GM12878 (cell line): ENCODE data around the gene RBM4. TPM values are rescaled to one million over a fixed set of nuclear protein-coding genes. Genes with fewer than 3 reads are reported as not detected.
A peak's percentile ranks its signal among the peaks of the same experiment; 100 is the strongest.

ENCODE experiments used
- ATAC-seq: fragments of 200-7000 bp; cut with Tn5 transposase; 3 replicates; pipeline ENCODE4 v1.9.1; 2020; ENCODE audit warnings: mild to moderate bottlenecking, moderate library complexity
- Bru-seq: library from RNA; stranded (reverse); fragments of 400-500 nt; gene quantifications from one replicate; lab custom pipeline; 2021; lab: Mats Ljungman, UMichigan
- BruChase-seq, 2 experiments: library from RNA; stranded (reverse); fragments of 400-500 nt; gene quantifications; one replicate each; lab custom pipeline; 2021; lab: Mats Ljungman, UMichigan
- BruUV-seq: library from RNA; stranded (reverse); fragments of 400-500 nt; replicated peaks from 2 replicates; lab custom pipeline; 2021; lab: Mats Ljungman, UMichigan
- CTCF ChIA-PET: fragments of 300-600 bp; sonication (Branson Sonifier 250); formaldehyde crosslinking; extraction: SDS; loops from one replicate; lab custom pipeline; 2021; ENCODE audit warnings: inconsistent platforms; lab: Yijun Ruan, JAX
- POLR2A ChIA-PET: fragments of 350-600 bp; formaldehyde crosslinking; extraction: SDS; loops from one replicate; lab custom pipeline; 2021; ENCODE audit warnings: inconsistent platforms; lab: Charles Lee
- RAD21 ChIA-PET: fragments of 300-600 bp; sonication (Branson Sonifier 250); formaldehyde crosslinking; loops from one replicate; lab custom pipeline; 2023; ENCODE audit warnings: antibody characterized with exemption; ENCODE audit not compliant: unreplicated experiment; lab: Charles Lee
- SMC1A ChIA-PET: fragments of 300-600 bp; sonication (Branson Sonifier 250); formaldehyde crosslinking; loops from one replicate; lab custom pipeline; 2023; ENCODE audit not compliant: unreplicated experiment, uncharacterized antibody; lab: Charles Lee
- DNase-seq: peaks from one replicate; pipeline ENCODE4 v3.0.0-alpha.2; 2011; ENCODE audit warnings: low read depth, low spot score
- FAIRE-seq: peaks from 3 replicates; lab custom pipeline; 2011; peaks lifted over from hg19 to GRCh38; lab: Jason Lieb, UNC
- H2AFZ ChIP-seq: 2 replicates; pipeline ENCODE4 v1.6.0; 2011; ENCODE audit warnings: low read depth, low read length, control low read depth; ENCODE audit not compliant: control insufficient read depth
- H3K27ac ChIP-seq: 2 replicates; pipeline ENCODE4 v1.5.1; 2011; ENCODE audit warnings: control low read depth; ENCODE audit not compliant: control insufficient read depth, insufficient read depth
- H3K27me3 ChIP-seq, 2 experiments: replicated peaks in 1 of 2; 2 replicates each; pipeline versions ENCODE4 v1.6.0 to v1.6.1; 2011; ENCODE audit warnings: low read length in 1 of 2; ENCODE audit not compliant: control insufficient read depth in 2 of 2, insufficient read depth in 2 of 2
- H3K36me3 ChIP-seq, 2 experiments: 2 replicates each; pipeline ENCODE4 v1.5.1; 2011; ENCODE audit warnings: low read length in 1 of 2; ENCODE audit not compliant: control insufficient read depth in 2 of 2, insufficient read depth in 2 of 2
- H3K4me1 ChIP-seq: 2 replicates; pipeline ENCODE4 v1.6.1; 2011; ENCODE audit warnings: mild to moderate bottlenecking, low read length, moderate library complexity, mixed read lengths; ENCODE audit not compliant: control insufficient read depth, insufficient read depth
- H3K4me2 ChIP-seq: 2 replicates; pipeline ENCODE4 v1.6.0; 2011; ENCODE audit warnings: control low read depth; ENCODE audit not compliant: control insufficient read depth, insufficient read depth
- H3K4me3 ChIP-seq: fragments of 200-600 bp; sonication (generic); 2 replicates; pipeline ENCODE4 v1.5.1; 2016
- H3K79me2 ChIP-seq: 2 replicates; pipeline ENCODE4 v1.6.0; 2011; ENCODE audit warnings: low read length; ENCODE audit not compliant: control insufficient read depth, insufficient read depth
- H3K9ac ChIP-seq: 2 replicates; pipeline ENCODE4 v1.8.0; 2011; ENCODE audit warnings: low read length, control low read depth, mixed read lengths; ENCODE audit not compliant: control insufficient read depth, insufficient read depth
- H3K9me3 ChIP-seq: replicated peaks from 3 replicates; pipeline ENCODE4 v1.5.1; 2011; ENCODE audit warnings: mild to moderate bottlenecking, low read length; ENCODE audit not compliant: control insufficient read depth, insufficient read depth
- H4K20me1 ChIP-seq: 2 replicates; pipeline ENCODE4 v1.6.0; 2011; ENCODE audit not compliant: control insufficient read depth, insufficient read depth
- E2F8 ChIP-seq: fragments of 450-650 bp; IDR thresholded peaks from 2 replicates; pipeline ENCODE4 v1.6.1; 2018; ENCODE audit warnings: mild to moderate bottlenecking, low read depth, moderate library complexity; ENCODE audit not compliant: partially characterized antibody
- IRF3 ChIP-seq: fragments of 450-650 bp; IDR thresholded peaks from 2 replicates; pipeline ENCODE4 v1.6.1; 2014; ENCODE audit warnings: mild to moderate bottlenecking
- RAD21 ChIP-seq: IDR thresholded peaks from 2 replicates; pipeline ENCODE4 v1.6.1; 2011; ENCODE audit warnings: mild to moderate bottlenecking, low read depth, low read length, moderate library complexity; ENCODE audit not compliant: insufficient read depth
- RAD51 ChIP-seq: fragments of 450-650 bp; IDR thresholded peaks from 2 replicates; pipeline ENCODE4 v1.6.1; 2016; ENCODE audit warnings: moderate library complexity, mild to moderate bottlenecking, inconsistent platforms
- TAF1 ChIP-seq: IDR thresholded peaks from 2 replicates; pipeline ENCODE4 v1.6.1; 2011; ENCODE audit warnings: mild to moderate bottlenecking, low read depth, low read length, borderline replicate concordance
- USF1 ChIP-seq: IDR thresholded peaks from 2 replicates; pipeline ENCODE4 v1.6.1; 2011; ENCODE audit warnings: borderline replicate concordance, low read depth, mild to moderate bottlenecking, moderate library complexity, mixed read lengths, low read length; ENCODE audit not compliant: insufficient read depth; ENCODE audit errors: extremely low read length
- YY1 ChIP-seq: IDR thresholded peaks from 2 replicates; pipeline ENCODE4 v1.6.1; 2011; ENCODE audit warnings: low read depth, mild to moderate bottlenecking, low read length
- ZNF207 ChIP-seq: fragments of 450-650 bp; IDR thresholded peaks from 2 replicates; pipeline ENCODE4 v1.6.1; 2014; ENCODE audit warnings: antibody characterized with exemption, mild to moderate bottlenecking, borderline replicate concordance
- ZNF384 ChIP-seq: IDR thresholded peaks from 2 replicates; pipeline ENCODE4 v1.6.1; 2012; ENCODE audit warnings: low read depth, mild to moderate bottlenecking, low read length, improper control_type of control experiment, borderline replicate concordance
- WGBS: methylation state at CpG from one replicate; pipeline ENCODE4 v1.1.6; 2016; ENCODE audit warnings: low lambda C conversion rate; ENCODE audit not compliant: insufficient replicate concordance, insufficient coverage; ENCODE audit errors: missing lambda C conversion rate; 5-methylcytosine and 5-hydroxymethylcytosine counted together
- in situ Hi-C: fragments of 300-500 bp; cut with MboI; formaldehyde crosslinking; loops from 9 replicates; pipeline ENCODE4 v1.14.3; 2018; ENCODE audit warnings: mixed read lengths
- intact Hi-C: fragments of 100-400 bp; cut with micrococcal nuclease; formaldehyde crosslinking; loops from one replicate; pipeline ENCODE4 v1.14.2; 2022; ENCODE audit not compliant: unreplicated experiment
- long read RNA-seq, 2 experiments: library from polyadenylated mRNA; unstranded; transcript quantifications; one replicate each; pipeline ENCODE4 v2.0.0, GENCODE V29; 2019 to 2020
- polyA minus RNA-seq, 3 experiments: library from RNA; depleted of rRNA, polyadenylated mRNA; stranded (reverse); fragments of >200 nt; gene quantifications; 2 replicates each; pipeline ENCODE4 v1.2.3, GENCODE V29; 2011
- polyA plus RNA-seq, 11 experiments: library from polyadenylated mRNA; depleted of rRNA in 4 of 11; unstranded in 6 of 11; stranded (reverse) in 5 of 11; fragments of >200 nt; fragmentation: Nextera tagmentation in 4 of 11; fragmentation: Illumina TruSeq in 1 of 11; extraction: Ambion mirVana in 4 of 11; extraction: Trizol in 1 of 11; gene quantifications; 1 replicate in 1 of 11; 2 replicates in 10 of 11; pipeline versions ENCODE4 v1.2.1 to v1.2.3, GENCODE V29; 2011 to 2016; ENCODE audit warnings: inconsistent platforms in 2 of 11, missing spikeins in 2 of 11, low read depth in 1 of 11
- total RNA-seq, 4 experiments: library from RNA; depleted of rRNA in 3 of 4; stranded (reverse); fragments of >200 nt in 3 of 4; fragmentation: Illumina TruSeq in 1 of 4; extraction: Trizol in 1 of 4; gene quantifications; 2 replicates each; pipeline versions ENCODE4 v1.2.1 to v1.2.3, GENCODE V29; 2013 to 2021

The RBM4 gene
- 142 and 143 TPM in 2 replicates for total RNA-seq (2013; cell fraction: nucleolus; rRNA removed)
- 98.9 and 105 TPM in 2 replicates for total RNA-seq (2014; rRNA removed)
- total RNA-seq (2014; rRNA removed; fragmentation: Illumina TruSeq; extraction: Trizol), result 107 and 108 TPM in 2 replicates
- 112 and 130 TPM in 2 replicates for total RNA-seq (2021)
- polyA plus RNA-seq (2011; ENCODE audit: low read depth), result 132 TPM
- 170 and 175 TPM in 2 replicates for polyA plus RNA-seq (2011; rRNA removed)
- polyA plus RNA-seq (2011; cell fraction: cytosol; rRNA removed), result 143 and 169 TPM in 2 replicates
- 132 and 151 TPM in 2 replicates for polyA plus RNA-seq (2011; cell fraction: nucleus; rRNA removed)
- 111 and 127 TPM in 2 replicates for polyA plus RNA-seq (2012)
- 115 and 121 TPM in 2 replicates for polyA plus RNA-seq (2014; fragmentation: Illumina TruSeq; extraction: Trizol)
- polyA plus RNA-seq (2014; fragmentation: Nextera tagmentation; extraction: Ambion mirVana), result 100 to 1,000 TPM; 163 to 224 TPM
- 128 and 135 TPM in 2 replicates for polyA plus RNA-seq (2014; rRNA removed)
- polyA plus RNA-seq (2016; fragmentation: Nextera tagmentation; extraction: Ambion mirVana), result 100 to 1,000 TPM; 141 to 144 TPM
- 132 and 251 TPM in 2 replicates for polyA minus RNA-seq (2011; rRNA and poly(A)+ RNA removed)
- 37.8 and 46.9 TPM in 2 replicates for polyA minus RNA-seq (2011; cell fraction: cytosol; rRNA and poly(A)+ RNA removed)
- 55.6 and 83.2 TPM in 2 replicates for polyA minus RNA-seq (2011; cell fraction: nucleus; rRNA and poly(A)+ RNA removed)
- percentile 95 among the genes with signal in this experiment for Bru-seq, nascent RNA
- BruChase-seq, experiment 1, labeled RNA remaining after a 6-hour chase, result percentile 97 among the genes with signal in this experiment
- BruChase-seq, experiment 2, labeled RNA remaining after a 2-hour chase, result percentile 97 among the genes with signal in this experiment
- long read RNA-seq, experiment 1, transcript RBM4-205 (3 exons, 2,321 nt), result minor isoform, 5 of 94 reads
- long read RNA-seq, experiment 1, transcript RBM4-203 (3 exons, 921 nt), result minor isoform, 7 of 94 reads
- long read RNA-seq, experiment 1, transcript RBM4-204 (4 exons, 1,763 nt), result minor isoform, 11 of 94 reads
- long read RNA-seq, experiment 1, transcript RBM4-201 (4 exons, 1,694 nt), result major isoform, 63 of 94 reads
- long read RNA-seq, experiment 1, partial matches to known transcripts, result 0 of 94 reads
- long read RNA-seq, experiment 1, other reads (novel, unspliced or antisense), result 2 of 94 reads
- long read RNA-seq, experiment 2, transcript RBM4-204 (4 exons, 1,763 nt), result minor isoform, 10 of 320 reads
- long read RNA-seq, experiment 2, transcript RBM4-203 (3 exons, 921 nt), result minor isoform, 53 of 320 reads
- long read RNA-seq, experiment 2, transcript RBM4-206 (2 exons, 1,548 nt), result minor isoform, 34 of 320 reads
- long read RNA-seq, experiment 2, transcript RBM4-201 (4 exons, 1,694 nt), result major isoform, 169 of 320 reads
- long read RNA-seq, experiment 2, partial matches to known transcripts, result 3 of 320 reads
- long read RNA-seq, experiment 2, other reads (novel, unspliced or antisense), result 26 of 320 reads

- FAIRE-seq (peak; percentile 96), DNase-seq (peak; percentile 98), ATAC-seq (peak; percentile 98)
- WGBS, result 2% methylated on average over 63 of the region's 63 CpGs
- ChIA-PET SMC1A (interaction anchor here (0.7 to 3.6 kb wide), 26 partner anchors 9 to 126 kb away, joined by 3 to 21 read pairs (median 5); partner anchors contain the start of genes ACTN3, RBM14, RBM4B and ZDHHC24), CTCF (interaction anchor here (0.6 to 7.0 kb wide), 13 partner anchors 9 to 477 kb away, joined by 3 to 71 read pairs (median 6); partner anchors contain the start of genes CCDC87, CCS, DPP3 and RBM14), POLR2A (interaction anchor here (0.6 to 4.3 kb wide), 21 partner anchors 8 to 266 kb away, joined by 3 to 105 read pairs (median 5); partner anchors contain the start of genes ACTN3, CCDC87, CCS and RBM14), RAD21 (interaction anchor here (0.6 to 3.5 kb wide), 17 partner anchors 9 to 195 kb away, joined by 3 to 36 read pairs (median 4); partner anchors contain the start of genes ACTN3, CCDC87, CCS and DPP3)
- H4K20me1 ChIP-seq, result peaks cover 14% of the 10 kb centered on the region
- peaks cover 5 to 26% of the 10 kb centered on the region in 2 experiments for H3K36me3 ChIP-seq
- peak within 1 kb of the TSS; percentile 97 for H3K9ac ChIP-seq
- H3K9me3 ChIP-seq, result no peaks in the 10 kb centered on the region
- H2AFZ ChIP-seq, result peak within 1 kb of the TSS; percentile 66
- H3K4me2 ChIP-seq, result peak within 1 kb of the TSS; percentile 94
- H3K4me3 ChIP-seq, result peak within 1 kb of the TSS; percentile 90
- in situ Hi-C loops, result no loop called here
- intact Hi-C loops, result no loop called here
- no peaks in the 10 kb centered on the region for H3K27me3 ChIP-seq
- H3K4me1 ChIP-seq, result peaks cover 17% of the 10 kb centered on the region
- peaks cover 81% of the 10 kb centered on the region for H3K79me2 ChIP-seq
- no TSS peak for BruUV-seq
- peak within 1 kb of the TSS; percentile 92 for H3K27ac ChIP-seq
- peak; percentile 96 for TF ChIP-seq YY1
- peak; percentile 88 for TF ChIP-seq IRF3
- 0 out of 2 replicates have a peak, but pooled peaks have one; percentile 30 for TF ChIP-seq RAD51
- peak; percentile 88 for TF ChIP-seq TAF1
- no peak for TF ChIP-seq RAD21
- TF ChIP-seq USF1, result no peak
- no peak for TF ChIP-seq ZNF384
- peak; percentile 22 for TF ChIP-seq E2F8
- TF ChIP-seq ZNF207, result no peak; the same call in 1 of the 2 replicates
These were observed at the start of gene RBM4 for GRCh38 chr11:66638177-66639065. RBM4 (plus strand) TSS chr11:66638703; CDS start chr11:66639712, 1,009 bp downstream.
